ENCODE measurements around the gene KCNIP1. TPM values are rescaled to one million over a fixed set of nuclear protein-coding genes. Genes with fewer than 3 reads are reported as not detected.

Gene KCNIP1
- total and polyA plus RNA-seq, 7 donors, result 0.03 TPM; not detected in 6

GRCh38 chr5:170557314-170557713, 53.5 kb downstream of the KCNIP1 start:
- no peak for ATAC-seq
- no peaks in the 10 kb centered on the region for H3K36me3 ChIP-seq (ENCODE audit: insufficient read depth in 1 of 2, low read depth in 1 of 2)
- peaks cover 0 to 17% (median 0%) of the 10 kb centered on the region in 3 donors for H3K27me3 ChIP-seq (ENCODE audit: insufficient read depth in 3 of 3, low read length in 2 of 3)
- H3K9me3 ChIP-seq, result no peaks in the 10 kb centered on the region
- H3K27ac ChIP-seq, result no peak overlapping the region
- intact Hi-C loops (cut with DNase I), result no loop called here
- 65 to 76% (median 71%) methylated on average over 3 of the region's 3 CpGs for WGBS, 3 donors
- no peaks in the 10 kb centered on the region for H3K4me1 ChIP-seq
- no peak for TF ChIP-seq CTCF (IDR thresholded peaks at IDR 0.05)
- no peak for DNase-seq
- H3K4me3 ChIP-seq, result no peak overlapping the region

GRCh38 chr5:170559296-170559695, 55.5 kb downstream of the KCNIP1 start:
- H3K9me3 ChIP-seq, result no peaks in the 10 kb centered on the region

GRCh38 chr5:170560938-170561337, 57.1 kb downstream of the KCNIP1 start:
- intact Hi-C loops (cut with DNase I), result no loop called here
- DNase-seq (no peak), ATAC-seq (no peak)
- Histone ChIP-seq H3K36me3 (ENCODE audit: insufficient read depth in 1 of 2, low read depth in 1 of 2) (no peaks in the 10 kb centered on the region), H3K27me3 (ENCODE audit: insufficient read depth in 3 of 3, low read length in 2 of 3) (peaks cover 0 to 6% (median 0%) of the 10 kb centered on the region in 3 donors), H3K27ac (no peak overlapping the region), H3K4me1 (no peaks in the 10 kb centered on the region), H3K4me3 (no peak overlapping the region), H3K9me3 (no peaks in the 10 kb centered on the region)
- no peak for TF ChIP-seq CTCF (IDR thresholded peaks at IDR 0.05)
- WGBS, 3 donors, result 86 to 91% (median 90%) methylated on average over 7 of the region's 7 CpGs

More at GRCh38 chr5:170559296-170559695, 55.5 kb downstream of the KCNIP1 start:
- no peak overlapping the region for H3K4me3 ChIP-seq
- no peak for TF ChIP-seq CTCF (IDR thresholded peaks at IDR 0.05)
- H3K36me3 ChIP-seq (ENCODE audit: insufficient read depth in 1 of 2, low read depth in 1 of 2), result no peaks in the 10 kb centered on the region
- no peak for ATAC-seq
- H3K27me3 ChIP-seq (ENCODE audit: insufficient read depth in 3 of 3, low read length in 2 of 3), result peaks cover 0 to 13% (median 0%) of the 10 kb centered on the region in 3 donors
- no peaks in the 10 kb centered on the region for H3K4me1 ChIP-seq
- H3K27ac ChIP-seq, result no peak overlapping the region
- WGBS, 3 donors, result 78 to 81% (median 81%) methylated on average over 3 of the region's 3 CpGs
- intact Hi-C loops (cut with DNase I), result no loop called here
- DNase-seq, result no peak

- Histone ChIP-seq H3K4me3 (no peak overlapping the region), H3K36me3 (ENCODE audit: insufficient read depth in 1 of 2, low read depth in 1 of 2) (no peaks in the 10 kb centered on the region), H3K9me3 (no peaks in the 10 kb centered on the region), H3K27ac (no peak overlapping the region), H3K4me1 (no peaks in the 10 kb centered on the region), H3K27me3 (ENCODE audit: insufficient read depth in 3 of 3, low read length in 2 of 3) (peaks cover 0 to 10% (median 2%) of the 10 kb centered on the region in 3 donors)
- intact Hi-C loops (cut with DNase I), result no loop called here
- 45 to 60% (median 48%) methylated on average over 6 of the region's 6 CpGs for WGBS, 3 donors
- ATAC-seq, result no peak
- no peak for TF ChIP-seq CTCF (IDR thresholded peaks at IDR 0.05)
- no peak for DNase-seq
Observed at GRCh38 chr5:170562166-170562874, 58.5 kb downstream of the KCNIP1 start.

GRCh38 chr5:170562875-170563228, 59.0 kb downstream of the KCNIP1 start:
- H3K4me3 ChIP-seq, result no peak overlapping the region
- no peak for ATAC-seq

More at GRCh38 chr5:170562875-170563228, 59.0 kb downstream of the KCNIP1 start:
- no peak for DNase-seq
- WGBS, 3 donors, result 70 to 81% (median 70%) methylated on average over 4 of the region's 4 CpGs
- intact Hi-C loops (cut with DNase I), result no loop called here
- Histone ChIP-seq H3K27ac (no peak overlapping the region), H3K4me1 (no peaks in the 10 kb centered on the region), H3K36me3 (ENCODE audit: insufficient read depth in 1 of 2, low read depth in 1 of 2) (no peaks in the 10 kb centered on the region), H3K27me3 (ENCODE audit: insufficient read depth in 3 of 3, low read length in 2 of 3) (peaks cover 0 to 12% (median 2%) of the 10 kb centered on the region in 3 donors), H3K9me3 (no peaks in the 10 kb centered on the region)
- TF ChIP-seq CTCF (IDR thresholded peaks at IDR 0.05), result no peak

Data from psoas muscle (tissue), 8 donors.